Measurements from ENCODE around the gene STOM.

GRCh38 chr9:121368745-121369144 is 1.3 kb downstream of the STOM start:
- no peak for TF ChIP-seq RFX5 (IDR thresholded peaks at IDR 0.05; ENCODE audit: low read length)
- TF ChIP-seq SIN3A (IDR thresholded peaks at IDR 0.05; ENCODE audit: borderline replicate concordance, low read depth, low read length) = no peak
- TF ChIP-seq, protein P1, sequence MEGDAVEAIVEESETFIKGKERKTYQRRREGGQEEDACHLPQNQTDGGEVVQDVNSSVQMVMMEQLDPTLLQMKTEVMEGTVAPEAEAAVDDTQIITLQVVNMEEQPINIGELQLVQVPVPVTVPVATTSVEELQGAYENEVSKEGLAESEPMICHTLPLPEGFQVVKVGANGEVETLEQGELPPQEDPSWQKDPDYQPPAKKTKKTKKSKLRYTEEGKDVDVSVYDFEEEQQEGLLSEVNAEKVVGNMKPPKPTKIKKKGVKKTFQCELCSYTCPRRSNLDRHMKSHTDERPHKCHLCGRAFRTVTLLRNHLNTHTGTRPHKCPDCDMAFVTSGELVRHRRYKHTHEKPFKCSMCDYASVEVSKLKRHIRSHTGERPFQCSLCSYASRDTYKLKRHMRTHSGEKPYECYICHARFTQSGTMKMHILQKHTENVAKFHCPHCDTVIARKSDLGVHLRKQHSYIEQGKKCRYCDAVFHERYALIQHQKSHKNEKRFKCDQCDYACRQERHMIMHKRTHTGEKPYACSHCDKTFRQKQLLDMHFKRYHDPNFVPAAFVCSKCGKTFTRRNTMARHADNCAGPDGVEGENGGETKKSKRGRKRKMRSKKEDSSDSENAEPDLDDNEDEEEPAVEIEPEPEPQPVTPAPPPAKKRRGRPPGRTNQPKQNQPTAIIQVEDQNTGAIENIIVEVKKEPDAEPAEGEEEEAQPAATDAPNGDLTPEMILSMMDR (IDR thresholded peaks at IDR 0.05) = no peak
- TF ChIP-seq GABPA (IDR thresholded peaks at IDR 0.05; ENCODE audit: low read depth) = no peak
- no peak for TF ChIP-seq JUND (IDR thresholded peaks at IDR 0.05)
- no peak for TF ChIP-seq EZH2phosphoT487 (IDR thresholded peaks at IDR 0.05; ENCODE audit: borderline replicate concordance, low read depth)
